ENCODE results near the gene ADAM15.

The ADAM15 gene

DNA sequence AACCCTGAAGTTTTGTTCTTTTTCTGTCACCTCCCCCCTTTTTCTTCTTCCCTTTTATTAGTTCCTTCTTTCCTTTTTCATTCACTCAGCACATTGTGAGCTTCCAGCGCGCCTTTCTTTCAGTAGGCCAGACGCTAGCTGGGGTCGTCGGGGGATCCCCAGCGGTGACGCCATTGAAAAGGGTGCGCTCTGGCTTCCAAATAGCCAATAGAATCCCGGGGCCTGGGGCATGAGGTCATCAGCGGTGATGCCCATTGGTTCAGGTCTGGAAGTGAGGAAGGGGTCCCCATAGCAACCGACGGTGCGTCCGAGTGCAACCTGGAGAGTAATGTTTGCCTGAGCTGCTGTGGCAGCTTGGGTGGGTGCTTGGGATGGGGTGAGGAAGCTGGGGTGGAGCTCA is 20.6 kb downstream of the ADAM15 start:
- in situ Hi-C loops (cut with HindIII; ENCODE audit: low sequenced_read_pairs): no loop called here
- no peak overlapping the region for H3K4me3 ChIP-seq (ENCODE audit: low read depth, low read length)
- TF ChIP-seq, protein P1, sequence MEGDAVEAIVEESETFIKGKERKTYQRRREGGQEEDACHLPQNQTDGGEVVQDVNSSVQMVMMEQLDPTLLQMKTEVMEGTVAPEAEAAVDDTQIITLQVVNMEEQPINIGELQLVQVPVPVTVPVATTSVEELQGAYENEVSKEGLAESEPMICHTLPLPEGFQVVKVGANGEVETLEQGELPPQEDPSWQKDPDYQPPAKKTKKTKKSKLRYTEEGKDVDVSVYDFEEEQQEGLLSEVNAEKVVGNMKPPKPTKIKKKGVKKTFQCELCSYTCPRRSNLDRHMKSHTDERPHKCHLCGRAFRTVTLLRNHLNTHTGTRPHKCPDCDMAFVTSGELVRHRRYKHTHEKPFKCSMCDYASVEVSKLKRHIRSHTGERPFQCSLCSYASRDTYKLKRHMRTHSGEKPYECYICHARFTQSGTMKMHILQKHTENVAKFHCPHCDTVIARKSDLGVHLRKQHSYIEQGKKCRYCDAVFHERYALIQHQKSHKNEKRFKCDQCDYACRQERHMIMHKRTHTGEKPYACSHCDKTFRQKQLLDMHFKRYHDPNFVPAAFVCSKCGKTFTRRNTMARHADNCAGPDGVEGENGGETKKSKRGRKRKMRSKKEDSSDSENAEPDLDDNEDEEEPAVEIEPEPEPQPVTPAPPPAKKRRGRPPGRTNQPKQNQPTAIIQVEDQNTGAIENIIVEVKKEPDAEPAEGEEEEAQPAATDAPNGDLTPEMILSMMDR (IDR thresholded peaks at IDR 0.05; ENCODE audit: low read depth, low read length): no peak
- no peak for DNase-seq (ENCODE audit: low read depth, low spot score)

DNA sequence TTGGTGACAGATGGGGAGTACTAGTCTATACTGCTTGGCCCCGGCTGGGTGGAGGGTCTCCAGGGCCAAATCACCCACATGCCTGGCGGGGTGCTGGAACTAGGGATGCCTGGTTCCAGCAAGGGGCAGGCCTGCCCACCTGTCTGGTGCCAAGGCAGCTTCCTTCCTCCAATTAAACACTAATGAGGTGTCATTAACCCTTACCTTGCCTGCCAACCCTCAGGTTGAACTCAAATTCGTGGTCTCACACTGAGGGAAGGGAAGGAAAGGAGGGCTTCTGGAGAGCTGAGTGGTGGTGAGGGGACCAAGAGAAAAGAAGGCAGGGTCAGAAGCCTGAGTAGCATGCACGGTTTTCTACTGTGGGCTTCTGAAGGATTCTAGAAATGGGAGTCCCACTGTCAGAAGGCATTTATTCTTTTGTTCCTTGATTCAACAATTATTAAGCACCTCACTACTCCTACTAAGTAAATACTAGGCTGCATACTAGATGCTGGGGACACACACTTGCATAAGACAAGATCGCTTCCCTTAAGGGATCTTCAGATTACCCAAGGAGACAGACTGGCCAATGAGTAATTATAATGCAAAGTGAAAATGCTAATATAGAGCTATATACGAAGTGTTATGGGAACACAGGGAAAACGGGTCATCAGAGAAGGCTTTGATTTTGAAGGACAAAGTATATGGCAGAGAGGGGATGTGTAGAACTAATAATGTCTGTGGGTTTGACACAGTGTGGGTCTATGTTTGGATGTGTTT is 21.6 kb downstream of the ADAM15 start:
- H3K4me3 ChIP-seq (ENCODE audit: low read depth, low read length): no peak overlapping the region
- DNase-seq (ENCODE audit: low read depth, low spot score): no peak
- in situ Hi-C loops (cut with HindIII; ENCODE audit: low sequenced_read_pairs): no loop called here
- TF ChIP-seq, protein P1 (IDR thresholded peaks at IDR 0.05; ENCODE audit: low read depth, low read length): no peak

DNA sequence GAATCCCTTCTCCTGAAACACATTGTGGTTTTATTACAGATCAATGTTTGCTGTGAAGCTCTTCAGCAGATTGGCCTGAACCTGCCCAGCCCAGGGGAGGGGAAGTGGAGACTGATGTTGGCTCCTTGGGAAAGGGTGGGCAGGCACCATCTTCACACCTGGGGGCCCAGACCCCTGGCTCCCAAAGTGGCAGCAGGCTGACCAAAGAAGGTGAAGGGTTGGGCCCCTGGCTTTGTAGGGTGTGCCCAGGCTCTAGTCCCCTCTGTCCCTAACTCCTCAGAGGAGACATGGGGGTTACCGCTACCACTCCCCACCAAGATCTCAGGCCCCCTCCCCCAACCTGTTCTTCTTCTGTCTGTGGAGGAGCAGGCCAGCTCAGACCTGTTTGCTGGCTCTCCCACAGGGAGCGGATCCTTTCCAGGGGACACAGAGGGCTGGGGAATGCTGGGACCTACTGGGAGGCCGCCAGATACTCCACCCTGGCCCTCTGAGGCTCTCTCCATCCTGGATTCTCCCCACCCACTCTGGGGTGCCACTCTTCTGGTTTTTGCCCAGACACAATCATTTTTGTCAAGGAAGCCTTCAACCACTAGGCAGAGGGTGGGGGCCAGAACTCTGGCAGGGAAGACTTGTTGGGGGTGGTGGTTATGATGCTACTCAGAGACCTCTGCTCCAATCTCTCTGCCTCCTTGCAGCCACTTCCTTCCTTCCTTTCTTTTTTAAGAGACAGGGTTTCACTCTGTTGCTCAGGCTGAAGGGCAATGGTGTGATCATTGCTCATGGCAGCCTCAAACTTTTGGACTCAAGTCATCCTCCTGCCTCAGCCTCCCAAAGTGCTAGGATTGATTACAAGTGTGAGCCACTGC is 22.5 kb downstream of the ADAM15 start:
- TF ChIP-seq, protein P1 (IDR thresholded peaks at IDR 0.05; ENCODE audit: low read depth, low read length): no peak
- DNase-seq (ENCODE audit: low read depth, low spot score): no peak
- H3K4me3 ChIP-seq (ENCODE audit: low read depth, low read length): no peak overlapping the region
- in situ Hi-C loops (cut with HindIII; ENCODE audit: low sequenced_read_pairs): no loop called here

DNA sequence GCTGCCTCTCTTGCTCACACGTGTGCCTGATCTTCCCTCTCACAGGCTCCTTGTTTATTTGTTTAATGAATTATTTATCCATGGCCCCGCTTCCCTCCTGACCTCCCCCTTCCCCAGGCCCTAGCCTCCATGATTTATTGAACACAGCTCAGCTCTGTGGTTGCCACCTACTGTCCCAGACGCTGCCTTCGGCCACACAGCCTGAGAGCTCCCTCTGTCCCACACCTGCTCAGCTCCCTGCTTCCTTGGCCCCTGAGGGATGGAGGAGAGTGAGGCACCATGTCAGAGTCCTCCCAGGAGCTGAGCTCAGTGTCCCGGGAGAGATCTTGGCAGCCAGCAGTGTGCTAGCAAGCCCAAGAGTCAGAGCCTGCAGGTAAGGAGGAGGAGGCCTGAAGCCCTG is 24.4 kb downstream of the ADAM15 start:
- H3K4me3 ChIP-seq (ENCODE audit: low read depth, low read length): no peak overlapping the region
- no peak for DNase-seq (ENCODE audit: low read depth, low spot score)
- TF ChIP-seq, protein P1 (IDR thresholded peaks at IDR 0.05; ENCODE audit: low read depth, low read length): no peak
- in situ Hi-C loops (cut with HindIII; ENCODE audit: low sequenced_read_pairs): no loop called here

DNA sequence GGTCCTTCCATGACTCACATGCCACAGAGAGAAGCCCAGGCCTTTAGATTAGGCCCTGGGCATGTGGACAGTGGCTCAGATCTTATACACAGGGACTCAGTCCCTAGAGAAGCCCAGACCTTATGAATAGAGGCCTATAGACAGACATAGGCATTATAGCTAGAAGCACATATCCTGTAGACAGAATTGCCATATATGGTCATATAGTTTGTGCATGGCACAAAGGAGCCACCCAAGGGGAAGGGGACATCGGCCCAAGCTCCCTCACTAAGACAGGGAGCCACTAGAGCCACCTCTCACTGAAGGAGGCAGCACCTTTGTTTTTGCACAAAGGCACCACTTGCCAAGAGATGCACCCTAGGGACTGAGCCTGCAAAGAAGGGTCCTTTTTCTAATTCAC is 25.3 kb downstream of the ADAM15 start:
- DNase-seq (ENCODE audit: low read depth, low spot score): no peak
- H3K4me3 ChIP-seq (ENCODE audit: low read depth, low read length): no peak overlapping the region
- in situ Hi-C loops (cut with HindIII; ENCODE audit: low sequenced_read_pairs): no loop called here
- TF ChIP-seq, protein P1 (IDR thresholded peaks at IDR 0.05; ENCODE audit: low read depth, low read length): no peak

DNA sequence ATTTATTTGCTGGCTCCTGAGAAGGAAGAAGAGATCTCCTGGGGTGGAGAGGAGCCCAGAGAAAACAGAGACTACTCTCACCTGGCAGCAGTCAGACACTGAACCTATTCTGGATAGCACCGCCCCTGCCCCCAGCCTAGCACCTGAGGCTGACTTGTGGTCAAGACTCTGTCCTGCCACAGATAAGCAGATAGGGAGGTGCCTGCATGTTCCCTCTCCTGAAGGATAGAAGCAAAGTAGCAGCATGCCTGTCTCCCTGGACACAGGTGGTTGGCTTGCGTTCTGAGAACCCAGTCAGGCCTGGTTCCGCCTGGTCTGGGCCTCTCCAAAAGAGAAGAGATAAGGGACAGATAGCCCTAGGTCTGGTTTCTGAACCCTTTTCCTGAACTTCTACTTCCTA is 26.2 kb downstream of the ADAM15 start:
- TF ChIP-seq, protein P1 (IDR thresholded peaks at IDR 0.05; ENCODE audit: low read depth, low read length): no peak
- in situ Hi-C loops (cut with HindIII; ENCODE audit: low sequenced_read_pairs): no loop called here

More for the DNA sequence above, 26.2 kb downstream of the ADAM15 start:
- no peak overlapping the region for H3K4me3 ChIP-seq (ENCODE audit: low read depth, low read length)
- no peak for DNase-seq (ENCODE audit: low read depth, low spot score)
